ENCODE data around the gene OR2V2. TPM values are rescaled to one million over a fixed set of nuclear protein-coding genes. Genes with fewer than 3 reads are reported as not detected.

Gene OR2V2
- total RNA-seq, 1 experiment from 2014 or later, result not detected

DNA sequence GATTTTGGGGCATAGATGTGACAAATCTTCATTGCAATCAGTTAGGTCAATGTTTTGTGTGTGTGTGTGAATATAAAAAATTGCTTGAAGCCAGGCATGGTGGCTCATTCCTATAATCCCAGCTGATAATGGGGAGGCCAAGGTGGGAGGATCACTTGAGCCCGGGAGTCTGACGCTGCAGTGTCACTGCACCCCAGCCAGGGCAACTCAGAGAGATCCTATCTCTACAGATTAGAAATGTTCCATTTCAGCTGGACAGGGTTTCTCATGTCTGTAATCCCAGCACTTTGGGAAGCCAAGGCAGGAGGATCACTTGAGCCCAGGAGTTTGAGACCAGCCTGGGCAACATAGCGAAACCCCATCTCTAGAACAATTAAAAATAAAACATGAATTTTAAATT, 11.5 kb downstream of the OR2V2 start:
- Histone ChIP-seq H3K27me3 (ENCODE audit: insufficient read depth, low read length) (no peaks in the 10 kb centered on the region), H3K18ac (ENCODE audit: insufficient read length, low read depth, low read length) (no peak overlapping the region), H3K4ac (ENCODE audit: low read depth, low read length) (no peak overlapping the region), H2BK120ac (ENCODE audit: low read depth, low read length, poor library complexity, severe bottlenecking) (no peak overlapping the region), H4K8ac (replicated peaks; ENCODE audit: insufficient read length, low read depth, low read length) (no peak overlapping the region), H3K9me3 (ENCODE audit: control insufficient read depth, low read depth, low read length) (no peaks in the 10 kb centered on the region), H2AK5ac (ENCODE audit: insufficient read length, low read length) (no peak overlapping the region), H3K14ac (ENCODE audit: insufficient read depth, low read length) (no peak overlapping the region), H3K4me1 (ENCODE audit: insufficient read depth, low read length) (no peaks in the 10 kb centered on the region), H4K20me1 (ENCODE audit: control insufficient read depth, insufficient read depth, insufficient read length) (no peaks in the 10 kb centered on the region), H3K79me1 (ENCODE audit: insufficient read depth, low read depth, low read length, poor library complexity, severe bottlenecking) (no peaks in the 10 kb centered on the region), H3K79me2 (ENCODE audit: insufficient read depth, low read length) (no peaks in the 10 kb centered on the region), H3K27ac (ENCODE audit: insufficient read length, low read depth, low read length) (no peak overlapping the region), H2BK5ac (ENCODE audit: insufficient read length, low read length) (no peak overlapping the region), H2BK12ac (ENCODE audit: insufficient read length, low read depth, low read length) (no peak overlapping the region), H2AFZ (ENCODE audit: low read length) (no peak overlapping the region), H3K23ac (ENCODE audit: insufficient read length, low read depth, low read length) (no peak overlapping the region), H4K91ac (ENCODE audit: insufficient read length, low read depth, low read length) (no peak overlapping the region), H3K23me2 (ENCODE audit: insufficient read length, low read depth, low read length, poor library complexity, severe bottlenecking) (peaks cover 8% of the 10 kb centered on the region), H2BK15ac (ENCODE audit: low read depth, low read length) (no peak overlapping the region), H3K9ac (ENCODE audit: extremely low read depth, insufficient read length, low read length) (no peak overlapping the region), H3T11ph (ENCODE audit: low read length) (no peak overlapping the region), H4K5ac (ENCODE audit: insufficient read length, low read depth, low read length) (no peak overlapping the region), H3K4me2 (ENCODE audit: insufficient read depth, insufficient read length, low read length) (no peak overlapping the region), H2BK20ac (ENCODE audit: low read depth, low read length, poor library complexity, severe bottlenecking) (no peak overlapping the region), H3K56ac (ENCODE audit: insufficient read length, low read depth, low read length) (no peak overlapping the region)
- WGBS (ENCODE audit: extremely low coverage, insufficient read length, low lambda C conversion rate), result no CpG with 5 or more reads among the region's 3 CpGs
- Mint-ChIP-seq H3K4me1 (peaks cover 17 to 28% of the 10 kb centered on the region in 2 experiments), H3K27me3 (ENCODE audit: low read depth) (peaks cover 44% of the 10 kb centered on the region), H3K27ac (no peak overlapping the region; a peak in 1 of 7 replicates), H3K9me3 (peaks cover 2 to 3% of the 10 kb centered on the region in 2 experiments; a peak in 4 of 5 replicates), H3K36me3 (ENCODE audit: insufficient read depth in 1 of 3, low read depth in 3 of 3) (no peaks in the 10 kb centered on the region; a peak in 2 of 7 replicates), H3K4me3 (no peak overlapping the region; a peak in 1 of 5 replicates)
- TF ChIP-seq, protein P1, sequence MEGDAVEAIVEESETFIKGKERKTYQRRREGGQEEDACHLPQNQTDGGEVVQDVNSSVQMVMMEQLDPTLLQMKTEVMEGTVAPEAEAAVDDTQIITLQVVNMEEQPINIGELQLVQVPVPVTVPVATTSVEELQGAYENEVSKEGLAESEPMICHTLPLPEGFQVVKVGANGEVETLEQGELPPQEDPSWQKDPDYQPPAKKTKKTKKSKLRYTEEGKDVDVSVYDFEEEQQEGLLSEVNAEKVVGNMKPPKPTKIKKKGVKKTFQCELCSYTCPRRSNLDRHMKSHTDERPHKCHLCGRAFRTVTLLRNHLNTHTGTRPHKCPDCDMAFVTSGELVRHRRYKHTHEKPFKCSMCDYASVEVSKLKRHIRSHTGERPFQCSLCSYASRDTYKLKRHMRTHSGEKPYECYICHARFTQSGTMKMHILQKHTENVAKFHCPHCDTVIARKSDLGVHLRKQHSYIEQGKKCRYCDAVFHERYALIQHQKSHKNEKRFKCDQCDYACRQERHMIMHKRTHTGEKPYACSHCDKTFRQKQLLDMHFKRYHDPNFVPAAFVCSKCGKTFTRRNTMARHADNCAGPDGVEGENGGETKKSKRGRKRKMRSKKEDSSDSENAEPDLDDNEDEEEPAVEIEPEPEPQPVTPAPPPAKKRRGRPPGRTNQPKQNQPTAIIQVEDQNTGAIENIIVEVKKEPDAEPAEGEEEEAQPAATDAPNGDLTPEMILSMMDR (conservative IDR thresholded peaks at IDR 0.05), result no peak
- DNase-seq, result no peak

Measured in H9 (cell line).